ENCODE results near the gene SMURF2. TPM values are rescaled to one million over a fixed set of nuclear protein-coding genes. Genes with fewer than 3 reads are reported as not detected.

SMURF2 gene
- polyA plus RNA-seq, 1 of the 3 experiments (the other 2 are of a cell fraction), result 36.6 TPM

GRCh38 chr17:64596988-64597387, 65.1 kb downstream of the SMURF2 start:
- Histone ChIP-seq H3K9me3 (no peaks in the 10 kb centered on the region), H3F3A (replicated peaks; ENCODE audit: insufficient read depth) (peaks cover 63% of the 10 kb centered on the region), H2AFZ (ENCODE audit: low read depth) (no peak overlapping the region), H4K20me1 (ENCODE audit: insufficient read depth) (peaks cover 79% of the 10 kb centered on the region), H3K4me2 (no peak overlapping the region), H3K27ac (ENCODE audit: low read depth in 2 of 2, low read length in 1 of 2) (no peak overlapping the region), H3K9me2 (no peaks in the 10 kb centered on the region), H3K79me2 (ENCODE audit: insufficient read depth) (peaks cover 100% of the 10 kb centered on the region), H3K27me3 (ENCODE audit: insufficient read depth) (no peaks in the 10 kb centered on the region), H3K36me3 (replicated peaks in 1 of 2; ENCODE audit: control insufficient read depth in 1 of 2, insufficient read depth in 2 of 2, low read length in 1 of 2) (peaks cover 45 to 82% of the 10 kb centered on the region in 2 experiments), H3K4me1 (ENCODE audit: control insufficient read depth in 1 of 2, insufficient read depth in 2 of 2, low read depth in 1 of 2, low read length in 1 of 2) (no peaks in the 10 kb centered on the region; a peak in 1 of 4 replicates), H3K9ac (no peak overlapping the region), H3K4me3 (ENCODE audit: low read depth in 2 of 2, low read length in 1 of 2) (no peak overlapping the region)
- POLR2A ChIA-PET, result no interaction called here
- WGBS (ENCODE audit: low lambda C conversion rate), result 100% methylated on average over 1 of the region's 1 CpG
- no peak for DNase-seq
- CTCF ChIA-PET, result interaction anchor here (1.3 to 2.5 kb wide), 2 partner anchors 11 to 177 kb away, joined by 4 to 7 read pairs; no protein-coding TSS in a partner anchor
- TF ChIP-seq ELF1 (IDR thresholded peaks at IDR 0.05) (no peak), GABPA (IDR thresholded peaks at IDR 0.05; ENCODE audit: low read depth) (no peak), FOXM1 (IDR thresholded peaks at IDR 0.05; ENCODE audit: low read depth) (no peak), FOSL2 (IDR thresholded peaks at IDR 0.05; ENCODE audit: borderline replicate concordance, low read depth) (no peak), NFIC (IDR thresholded peaks at IDR 0.05; ENCODE audit: borderline replicate concordance) (no peak), USF2 (IDR thresholded peaks at IDR 0.05; ENCODE audit: borderline replicate concordance, low read depth, low read length) (no peak), RXRA (IDR thresholded peaks at IDR 0.05; ENCODE audit: borderline replicate concordance, low read depth) (no peak), MXI1 (IDR thresholded peaks at IDR 0.05; ENCODE audit: low read depth, low read length) (no peak), MEF2A (IDR thresholded peaks at IDR 0.05; ENCODE audit: borderline replicate concordance, low read depth) (no peak), GATA2 (CRISPR knock-in tag; IDR thresholded peaks at IDR 0.05) (no peak), JUND (IDR thresholded peaks at IDR 0.05) (no peak), RCOR1 (IDR thresholded peaks at IDR 0.05; ENCODE audit: low read length) (no peak), TCF12 (IDR thresholded peaks at IDR 0.05) (no peak), CTCF (IDR thresholded peaks at IDR 0.05) (no peak), TAF1 (IDR thresholded peaks at IDR 0.05; ENCODE audit: borderline replicate concordance, low read depth, low read length) (no peak)
- TF ChIP-seq, protein P1, sequence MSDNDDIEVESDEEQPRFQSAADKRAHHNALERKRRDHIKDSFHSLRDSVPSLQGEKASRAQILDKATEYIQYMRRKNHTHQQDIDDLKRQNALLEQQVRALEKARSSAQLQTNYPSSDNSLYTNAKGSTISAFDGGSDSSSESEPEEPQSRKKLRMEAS (IDR thresholded peaks at IDR 0.05; ENCODE audit: low read depth), result no peak

DNA sequence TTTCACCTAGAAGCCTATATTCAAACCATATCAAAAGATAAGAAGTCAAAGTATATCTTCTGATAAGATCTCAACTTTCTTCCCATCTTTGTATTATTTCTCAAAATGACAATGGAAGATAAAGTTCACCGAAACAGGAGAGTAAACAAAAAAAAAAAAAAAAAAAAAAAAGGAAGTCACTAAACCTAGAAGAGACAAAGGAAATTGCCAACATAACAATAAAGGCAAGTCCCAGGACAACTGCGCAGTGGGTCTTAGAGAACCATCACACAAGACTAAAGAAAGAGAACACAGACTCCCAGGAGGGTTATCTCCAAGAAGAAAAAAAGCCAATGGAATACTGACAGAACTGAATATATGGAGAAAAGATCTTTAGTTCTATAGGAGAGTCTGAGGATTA, 65.7 kb downstream of the SMURF2 start:
- peaks cover 79% of the 10 kb centered on the region for H4K20me1 ChIP-seq (ENCODE audit: insufficient read depth)
- 92% methylated on average over 2 of the region's 2 CpGs for WGBS (ENCODE audit: low lambda C conversion rate)

More for the DNA sequence above, 65.7 kb downstream of the SMURF2 start:
- DNase-seq, result no peak
- H3K36me3 ChIP-seq (replicated peaks in 1 of 2; ENCODE audit: control insufficient read depth in 1 of 2, insufficient read depth in 2 of 2, low read length in 1 of 2), result peaks cover 50 to 86% of the 10 kb centered on the region in 2 experiments
- no peaks in the 10 kb centered on the region for H3K27me3 ChIP-seq (ENCODE audit: insufficient read depth)
- H3K27ac ChIP-seq (ENCODE audit: low read depth in 2 of 2, low read length in 1 of 2), result no peak overlapping the region
- H3K79me2 ChIP-seq (ENCODE audit: insufficient read depth), result peaks cover 100% of the 10 kb centered on the region
- no peak overlapping the region for H3K4me2 ChIP-seq
- TF ChIP-seq GABPA (IDR thresholded peaks at IDR 0.05; ENCODE audit: low read depth) (no peak), POLR2AphosphoS5 (IDR thresholded peaks at IDR 0.05; ENCODE audit: low read depth, low read length) (no peak), USF2 (IDR thresholded peaks at IDR 0.05; ENCODE audit: borderline replicate concordance, low read depth, low read length) (no peak), GATA2 (CRISPR knock-in tag; IDR thresholded peaks at IDR 0.05) (no peak), TEAD4 (IDR thresholded peaks at IDR 0.05; ENCODE audit: borderline replicate concordance, insufficient read depth) (no peak), SMC3 (IDR thresholded peaks at IDR 0.05; ENCODE audit: low read depth, low read length) (no peak), RAD21 (IDR thresholded peaks at IDR 0.05; ENCODE audit: low read length) (no peak), TAF1 (IDR thresholded peaks at IDR 0.05; ENCODE audit: borderline replicate concordance, low read depth, low read length) (no peak), NRF1 (IDR thresholded peaks at IDR 0.05; ENCODE audit: low read depth, low read length) (no peak), NFIC (IDR thresholded peaks at IDR 0.05; ENCODE audit: borderline replicate concordance) (no peak), TCF12 (IDR thresholded peaks at IDR 0.05) (no peak), MEF2A (IDR thresholded peaks at IDR 0.05; ENCODE audit: borderline replicate concordance, low read depth) (no peak), FOSL2 (IDR thresholded peaks at IDR 0.05; ENCODE audit: borderline replicate concordance, low read depth) (no peak), FOXM1 (IDR thresholded peaks at IDR 0.05; ENCODE audit: low read depth) (no peak), MXI1 (IDR thresholded peaks at IDR 0.05; ENCODE audit: low read depth, low read length) (no peak)
- no peaks in the 10 kb centered on the region; a peak in 1 of 4 replicates for H3K4me1 ChIP-seq (ENCODE audit: control insufficient read depth in 1 of 2, insufficient read depth in 2 of 2, low read depth in 1 of 2, low read length in 1 of 2)
- no peaks in the 10 kb centered on the region for H3K9me2 ChIP-seq
- POLR2A ChIA-PET, result no interaction called here
- no peak overlapping the region for H3K4me3 ChIP-seq (ENCODE audit: low read depth in 2 of 2, low read length in 1 of 2)
- CTCF ChIA-PET, result interaction anchor here (1.2 to 2.5 kb wide), 3 partner anchors 11 to 176 kb away, joined by 3 to 7 read pairs (median 4); no protein-coding TSS in a partner anchor
- no peaks in the 10 kb centered on the region for H3K9me3 ChIP-seq
- peaks cover 67% of the 10 kb centered on the region for H3F3A ChIP-seq (replicated peaks; ENCODE audit: insufficient read depth)
- no peak overlapping the region for H2AFZ ChIP-seq (ENCODE audit: low read depth)
- H3K9ac ChIP-seq, result no peak overlapping the region
